Natural killer cell (primary cell): Measurements from ENCODE around the gene ZFHX3. TPM values are rescaled to one million over a fixed set of nuclear protein-coding genes. Genes with fewer than 3 reads are reported as not detected.

Source experiments
- ATAC-seq, 3 donors: fragments of 150-1000 bp in 2 of 3; fragments of 200-7000 bp in 1 of 3; cut with Tn5 transposase; 1 replicate in 1 of 3; 2 replicates in 2 of 3; pipeline ENCODE4 v1.10.0; 2021; ENCODE audit warnings: mild to moderate bottlenecking in 2 of 3, moderate library complexity in 2 of 3
- DNase-seq, 2 donors: peaks; one replicate each; pipeline versions ENCODE4 v3.0.0 to v3.0.0-alpha.2; 2013 to 2021; ENCODE audit warnings: mixed read lengths in 1 of 2
- H3K27ac ChIP-seq: one replicate; pipeline ENCODE4 v1.5.1; 2013; ENCODE audit warnings: mild to moderate bottlenecking, low read length
- H3K27me3 ChIP-seq: one replicate; pipeline ENCODE4 v1.6.1; 2013; ENCODE audit warnings: low read length; ENCODE audit not compliant: control insufficient read depth, insufficient read depth
- H3K36me3 ChIP-seq: one replicate; pipeline ENCODE4 v1.6.1; 2013; ENCODE audit warnings: low read length; ENCODE audit not compliant: control insufficient read depth, insufficient read depth
- H3K4me1 ChIP-seq: one replicate; pipeline ENCODE4 v1.6.1; 2013; ENCODE audit warnings: low read length; ENCODE audit not compliant: control insufficient read depth, insufficient read depth
- H3K4me3 ChIP-seq: one replicate; pipeline ENCODE4 v1.5.1; 2013; ENCODE audit warnings: low read length
- H3K9me3 ChIP-seq: one replicate; pipeline ENCODE4 v1.6.1; 2013; ENCODE audit warnings: low read length; ENCODE audit not compliant: control insufficient read depth, insufficient read depth
- H3K27ac Mint-ChIP-seq, 2 donors: one replicate each; pipeline ENCODE4 v1.8.0; 2022; ENCODE audit warnings: mild to moderate bottlenecking in 2 of 2, mixed read lengths in 2 of 2, moderate library complexity in 1 of 2
- H3K27me3 Mint-ChIP-seq, 2 donors: one replicate each; pipeline ENCODE4 v1.8.0; 2022; ENCODE audit warnings: low read depth in 2 of 2, mixed read lengths in 2 of 2
- H3K36me3 Mint-ChIP-seq: one replicate; pipeline ENCODE4 v1.8.0; 2022; ENCODE audit warnings: mixed read lengths
- H3K4me1 Mint-ChIP-seq, 2 donors: one replicate each; pipeline ENCODE4 v1.8.0; 2022; ENCODE audit warnings: mixed read lengths in 2 of 2
- H3K4me3 Mint-ChIP-seq: one replicate; pipeline ENCODE4 v1.8.0; 2022; ENCODE audit warnings: mild to moderate bottlenecking, moderate library complexity, mixed read lengths
- H3K9me3 Mint-ChIP-seq, 2 donors: one replicate each; pipeline ENCODE4 v1.8.0; 2022; ENCODE audit warnings: mixed read lengths in 2 of 2
- CTCF ChIP-seq: fragments of 200-600 bp; IDR thresholded peaks from one replicate; pipeline ENCODE4 v1.8.0; 2022; ENCODE audit warnings: antibody characterized with exemption
- WGBS: methylation state at CpG from one replicate; pipeline ENCODE4 v1.1.7; 2013; ENCODE audit warnings: missing lambda C conversion rate; ENCODE audit not compliant: insufficient coverage; 5-methylcytosine and 5-hydroxymethylcytosine counted together
- intact Hi-C: fragments of 100-400 bp; cut with micrococcal nuclease; formaldehyde crosslinking; loops from one replicate; pipeline ENCODE4 v1.14.2; 2022
- total RNA-seq, 4 donors: library from RNA; stranded (reverse); fragments of 120-200 nt in 1 of 4; gene quantifications; one replicate each; pipeline versions ENCODE4 v1.2.3 to v1.2.4, GENCODE V29; 2013 to 2022

Gene ZFHX3
- total RNA-seq, 3 donors from 2014 or later (not counting 1 experiment from before 2014, with no cell fraction given) = 5.8 to 7.8 (median 7.5) TPM

- no peak overlapping the region for H3K4me3 Mint-ChIP-seq
- Histone ChIP-seq H3K27ac (no peak overlapping the region), H3K9me3 (no peaks in the 10 kb centered on the region), H3K36me3 (no peaks in the 10 kb centered on the region), H3K27me3 (no peaks in the 10 kb centered on the region), H3K4me1 (no peaks in the 10 kb centered on the region), H3K4me3 (no peak overlapping the region)
- intact Hi-C loops = loop anchor here (1.0 to 10.0 kb wide), 3 partner anchors 364 to 1492 kb away; no protein-coding TSS in a partner anchor
- WGBS = 79% methylated on average over 8 of the region's 13 CpGs
- H3K9me3 Mint-ChIP-seq = no peaks in the 10 kb centered on the region
- H3K27me3 Mint-ChIP-seq = no peaks in the 10 kb centered on the region
- DNase-seq (peak; percentile 70 to 72), ATAC-seq (peak; percentile 83 to 97 (median 85))
- no peaks in the 10 kb centered on the region for H3K36me3 Mint-ChIP-seq
- peak; percentile 99 for TF ChIP-seq CTCF
- H3K27ac Mint-ChIP-seq = no peak overlapping the region
- H3K4me1 Mint-ChIP-seq = peaks cover 7% of the 10 kb centered on the region in 2 donors
Observed at GRCh38 chr16:72832621-72833248, 215.2 kb downstream of the ZFHX3 start.

DNA sequence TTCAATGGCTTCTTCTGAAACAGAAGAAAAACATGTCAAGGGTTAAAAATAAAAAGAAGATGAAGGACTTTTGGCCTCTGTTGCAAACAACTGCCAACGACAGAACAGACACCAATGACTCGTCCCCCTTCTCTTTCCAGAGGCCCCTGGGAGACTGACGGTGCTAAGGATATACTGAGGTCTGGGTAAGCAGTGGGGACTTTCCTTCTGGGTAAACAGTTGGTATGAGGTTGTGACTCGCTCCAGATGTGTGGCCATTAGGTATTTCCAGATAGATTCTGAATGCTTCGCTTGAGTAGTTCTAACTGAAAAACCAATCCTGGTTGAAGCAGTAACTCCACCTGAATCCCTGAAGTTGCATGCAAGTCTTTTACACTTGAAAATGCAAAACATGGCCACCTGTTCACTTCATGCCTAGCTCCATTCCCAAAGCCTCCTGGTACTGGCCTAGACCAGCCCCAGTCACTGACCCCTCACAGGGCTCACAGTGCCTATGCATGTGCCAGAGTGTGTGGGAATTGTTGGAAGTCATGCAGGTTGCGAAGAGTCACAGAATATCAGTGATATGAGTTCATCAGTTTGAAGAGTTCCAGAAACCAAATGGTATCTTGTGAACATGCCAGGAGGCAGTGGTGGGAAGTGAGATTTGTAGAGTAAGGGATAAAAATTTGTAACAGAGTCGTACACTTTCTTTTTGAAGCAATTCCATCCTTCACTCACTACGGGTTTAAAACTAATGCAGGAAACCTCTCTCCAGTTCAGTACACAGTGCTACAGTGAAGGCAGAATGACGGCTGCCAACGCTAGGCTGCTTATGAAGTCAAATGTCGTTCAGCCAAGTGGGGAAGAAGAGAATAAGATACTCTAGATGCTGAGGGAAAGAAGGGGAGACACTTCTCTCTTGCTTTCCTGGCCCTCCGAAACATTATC, 217.8 kb downstream of the ZFHX3 start:
- no peaks in the 10 kb centered on the region for H3K4me1 Mint-ChIP-seq
- no peak overlapping the region for H3K4me3 Mint-ChIP-seq
- H3K9me3 Mint-ChIP-seq = no peaks in the 10 kb centered on the region
- Histone ChIP-seq H3K4me1 (no peaks in the 10 kb centered on the region), H3K27ac (no peak overlapping the region), H3K27me3 (no peaks in the 10 kb centered on the region), H3K4me3 (no peak overlapping the region), H3K36me3 (no peaks in the 10 kb centered on the region), H3K9me3 (no peaks in the 10 kb centered on the region)
- DNase-seq (no peak), ATAC-seq (no peak)
- no peaks in the 10 kb centered on the region for H3K27me3 Mint-ChIP-seq
- intact Hi-C loops = loop anchor here (10.0 kb wide), 1 partner anchor 1495 kb away; no protein-coding TSS in a partner anchor
- H3K36me3 Mint-ChIP-seq = no peaks in the 10 kb centered on the region
- TF ChIP-seq CTCF = no peak
- WGBS = 78% methylated on average over 9 of the region's 12 CpGs
- H3K27ac Mint-ChIP-seq = no peak overlapping the region

GRCh38 chr16:72827866-72828265, 220.1 kb downstream of the ZFHX3 start:
- Mint-ChIP-seq H3K4me1 (no peaks in the 10 kb centered on the region), H3K36me3 (no peaks in the 10 kb centered on the region), H3K4me3 (no peak overlapping the region), H3K9me3 (no peaks in the 10 kb centered on the region), H3K27ac (peak overlapping the region in 1 of 2 donors; percentile 18), H3K27me3 (no peaks in the 10 kb centered on the region)
- no peak overlapping the region for H3K27ac ChIP-seq
- DNase-seq (no peak), ATAC-seq (no peak)
- intact Hi-C loops = no loop called here
- TF ChIP-seq CTCF = no peak
- H3K9me3 ChIP-seq = no peaks in the 10 kb centered on the region
- no peaks in the 10 kb centered on the region for H3K4me1 ChIP-seq
- 93% methylated on average over 4 of the region's 7 CpGs for WGBS
- H3K27me3 ChIP-seq = no peaks in the 10 kb centered on the region
- H3K36me3 ChIP-seq = no peaks in the 10 kb centered on the region
- no peak overlapping the region for H3K4me3 ChIP-seq
